DOHH2 (cell line): ENCODE measurements around the gene AKR1B1.

Experiments used
- CTCF ChIP-seq: fragments of 200-600 bp; sonication (generic); IDR thresholded peaks from one replicate; pipeline ENCODE4 v1.5.1; 2014; ENCODE audit warnings: antibody characterized with exemption, mild to moderate bottlenecking, low read depth, low read length; ENCODE audit not compliant: poor library complexity, severe bottlenecking
- EZH2phosphoT487 ChIP-seq: fragments of 200-600 bp; sonication (generic); IDR thresholded peaks from 2 replicates; pipeline ENCODE4 v1.6.1; 2017; ENCODE audit warnings: borderline replicate concordance, mild to moderate bottlenecking, antibody characterized with exemption, low read length, moderate library complexity, mixed read lengths

- no peak for TF ChIP-seq CTCF
- no peak for TF ChIP-seq EZH2phosphoT487
Observed at GRCh38 chr7:134427896-134428295, 31.0 kb downstream of the AKR1B1 start.
